Measurements from ENCODE around the gene DGKB.

The DGKB gene

GRCh38 chr7:14769261-14769660, 133.3 kb downstream of the DGKB start:
- DNase-seq (ENCODE audit: extremely low spot score) = no peak
- ChIA-PET POLR2A (no interaction called here), CTCF (no interaction called here)
- TF ChIP-seq ELF4 (IDR thresholded peaks at IDR 0.05) (no peak), ZNF384 (IDR thresholded peaks at IDR 0.05) (no peak), NFRKB (IDR thresholded peaks at IDR 0.05) (no peak), L3MBTL2 (conservative IDR thresholded peaks at IDR 0.05) (no peak), TARDBP (IDR thresholded peaks at IDR 0.05) (no peak), SP1 (IDR thresholded peaks at IDR 0.05) (no peak), SUZ12 (IDR thresholded peaks at IDR 0.05) (no peak), PKNOX1 (IDR thresholded peaks at IDR 0.05) (no peak), ARNT (IDR thresholded peaks at IDR 0.05) (no peak), HDGF (IDR thresholded peaks at IDR 0.05; ENCODE audit: borderline replicate concordance) (no peak), BHLHE40 (IDR thresholded peaks at IDR 0.05; ENCODE audit: borderline replicate concordance) (no peak), FOXK2 (IDR thresholded peaks at IDR 0.05) (no peak), CTBP1 (IDR thresholded peaks at IDR 0.05; ENCODE audit: borderline replicate concordance) (no peak), FOXA1 (IDR thresholded peaks at IDR 0.05) (no peak), FOXM1 (IDR thresholded peaks at IDR 0.05; ENCODE audit: borderline replicate concordance) (no peak), LEF1 (IDR thresholded peaks at IDR 0.05; ENCODE audit: borderline replicate concordance) (no peak)

- DNase-seq (ENCODE audit: extremely low spot score) = no peak
- ChIA-PET POLR2A (no interaction called here), CTCF (no interaction called here)
- TF ChIP-seq SUZ12 (IDR thresholded peaks at IDR 0.05) (no peak), LEF1 (IDR thresholded peaks at IDR 0.05; ENCODE audit: borderline replicate concordance) (no peak), HDGF (IDR thresholded peaks at IDR 0.05; ENCODE audit: borderline replicate concordance) (no peak), SP1 (IDR thresholded peaks at IDR 0.05) (no peak), FOXM1 (IDR thresholded peaks at IDR 0.05; ENCODE audit: borderline replicate concordance) (no peak), TARDBP (IDR thresholded peaks at IDR 0.05) (no peak), ZNF384 (IDR thresholded peaks at IDR 0.05) (no peak), FOXA1 (IDR thresholded peaks at IDR 0.05) (no peak), PKNOX1 (IDR thresholded peaks at IDR 0.05) (no peak), ELF4 (IDR thresholded peaks at IDR 0.05) (no peak), FOXK2 (IDR thresholded peaks at IDR 0.05) (no peak), CTBP1 (IDR thresholded peaks at IDR 0.05; ENCODE audit: borderline replicate concordance) (no peak), ARNT (IDR thresholded peaks at IDR 0.05) (no peak), BHLHE40 (IDR thresholded peaks at IDR 0.05; ENCODE audit: borderline replicate concordance) (no peak), NFRKB (IDR thresholded peaks at IDR 0.05) (no peak), L3MBTL2 (conservative IDR thresholded peaks at IDR 0.05) (no peak)
Observed at GRCh38 chr7:14767716-14768425, 134.7 kb downstream of the DGKB start.

GRCh38 chr7:14766747-14767146, 135.8 kb downstream of the DGKB start:
- ChIA-PET CTCF (no interaction called here), POLR2A (no interaction called here)
- DNase-seq (ENCODE audit: extremely low spot score) = no peak
- no peak for TF ChIP-seq FOXA1 (IDR thresholded peaks at IDR 0.05)
- no peak for TF ChIP-seq SUZ12 (IDR thresholded peaks at IDR 0.05)
- no peak for TF ChIP-seq FOXK2 (IDR thresholded peaks at IDR 0.05)
- TF ChIP-seq ELF4 (IDR thresholded peaks at IDR 0.05) = no peak
- no peak for TF ChIP-seq SP1 (IDR thresholded peaks at IDR 0.05)
- TF ChIP-seq ARNT (IDR thresholded peaks at IDR 0.05) = no peak
- TF ChIP-seq CTBP1 (IDR thresholded peaks at IDR 0.05; ENCODE audit: borderline replicate concordance) = no peak
- TF ChIP-seq L3MBTL2 (conservative IDR thresholded peaks at IDR 0.05) = no peak
- TF ChIP-seq NFRKB (IDR thresholded peaks at IDR 0.05) = no peak

GRCh38 chr7:14765731-14766130, 136.8 kb downstream of the DGKB start:
- TF ChIP-seq SUZ12 (IDR thresholded peaks at IDR 0.05) = no peak
- no peak for TF ChIP-seq BHLHE40 (IDR thresholded peaks at IDR 0.05; ENCODE audit: borderline replicate concordance)
- TF ChIP-seq L3MBTL2 (conservative IDR thresholded peaks at IDR 0.05) = no peak
- no peak for TF ChIP-seq ZNF384 (IDR thresholded peaks at IDR 0.05)
- TF ChIP-seq TARDBP (IDR thresholded peaks at IDR 0.05) = no peak
- TF ChIP-seq PKNOX1 (IDR thresholded peaks at IDR 0.05) = no peak
- no peak for TF ChIP-seq LEF1 (IDR thresholded peaks at IDR 0.05; ENCODE audit: borderline replicate concordance)
- TF ChIP-seq CTBP1 (IDR thresholded peaks at IDR 0.05; ENCODE audit: borderline replicate concordance) = no peak
- TF ChIP-seq ARNT (IDR thresholded peaks at IDR 0.05) = no peak
- TF ChIP-seq HDGF (IDR thresholded peaks at IDR 0.05; ENCODE audit: borderline replicate concordance) = no peak
- TF ChIP-seq SP1 (IDR thresholded peaks at IDR 0.05) = no peak
- no peak for TF ChIP-seq FOXM1 (IDR thresholded peaks at IDR 0.05; ENCODE audit: borderline replicate concordance)
- CTCF ChIA-PET = no interaction called here
- DNase-seq (ENCODE audit: extremely low spot score) = no peak
- POLR2A ChIA-PET = no interaction called here

GRCh38 chr7:14762561-14762960, 140.0 kb downstream of the DGKB start:
- POLR2A ChIA-PET = no interaction called here

More at GRCh38 chr7:14762561-14762960, 140.0 kb downstream of the DGKB start:
- no peak for TF ChIP-seq SP1 (IDR thresholded peaks at IDR 0.05)
- TF ChIP-seq LEF1 (IDR thresholded peaks at IDR 0.05; ENCODE audit: borderline replicate concordance) = no peak
- no peak for TF ChIP-seq FOXA1 (IDR thresholded peaks at IDR 0.05)
- TF ChIP-seq HDGF (IDR thresholded peaks at IDR 0.05; ENCODE audit: borderline replicate concordance) = no peak
- no peak for TF ChIP-seq CTBP1 (IDR thresholded peaks at IDR 0.05; ENCODE audit: borderline replicate concordance)
- no peak for TF ChIP-seq NFRKB (IDR thresholded peaks at IDR 0.05)
- TF ChIP-seq ZNF384 (IDR thresholded peaks at IDR 0.05) = no peak
- no peak for TF ChIP-seq SUZ12 (IDR thresholded peaks at IDR 0.05)
- TF ChIP-seq FOXM1 (IDR thresholded peaks at IDR 0.05; ENCODE audit: borderline replicate concordance) = no peak
- no peak for TF ChIP-seq ARNT (IDR thresholded peaks at IDR 0.05)
- TF ChIP-seq BHLHE40 (IDR thresholded peaks at IDR 0.05; ENCODE audit: borderline replicate concordance) = no peak
- TF ChIP-seq TARDBP (IDR thresholded peaks at IDR 0.05) = no peak
- no peak for TF ChIP-seq FOXK2 (IDR thresholded peaks at IDR 0.05)
- TF ChIP-seq L3MBTL2 (conservative IDR thresholded peaks at IDR 0.05) = no peak
- no peak for TF ChIP-seq PKNOX1 (IDR thresholded peaks at IDR 0.05)
- no peak for DNase-seq (ENCODE audit: extremely low spot score)
- CTCF ChIA-PET = no interaction called here

Measured in HEK293T (cell line).